Mesodermal cell (in vitro differentiated cells): ENCODE results near the gene RFX3.

Experiments used
- H3K27ac ChIP-seq: 2 replicates; pipeline ENCODE4 v1.7.0; 2013; ENCODE audit warnings: mild to moderate bottlenecking, low read depth, low read length, moderate library complexity; ENCODE audit not compliant: severe bottlenecking
- H3K36me3 ChIP-seq: 2 replicates; pipeline ENCODE4 v1.7.1; 2013; ENCODE audit warnings: mild to moderate bottlenecking, low read length, moderate library complexity; ENCODE audit not compliant: control insufficient read depth, insufficient read depth
- H3K4me1 ChIP-seq: one replicate; pipeline ENCODE4 v1.7.1; 2013; ENCODE audit warnings: mild to moderate bottlenecking, low read length; ENCODE audit not compliant: insufficient read depth, control insufficient read depth, poor library complexity, severe bottlenecking
- H3K4me3 ChIP-seq: 2 replicates; pipeline ENCODE4 v1.7.0; 2013; ENCODE audit warnings: low read length, control low read depth, mild to moderate bottlenecking; ENCODE audit not compliant: insufficient read depth, poor library complexity, severe bottlenecking; ENCODE audit errors: extremely low read depth
- H3K9me3 ChIP-seq: 2 replicates; pipeline ENCODE4 v1.7.1; 2013; ENCODE audit warnings: mild to moderate bottlenecking, low read length, moderate library complexity; ENCODE audit not compliant: control insufficient read depth
- WGBS, 2 experiments: methylation state at CpG; one replicate each; pipeline ENCODE4 v1.1.5; 2013; ENCODE audit warnings: missing lambda C conversion rate in 2 of 2; ENCODE audit not compliant: insufficient coverage in 2 of 2; 5-methylcytosine and 5-hydroxymethylcytosine counted together

RFX3 gene

DNA sequence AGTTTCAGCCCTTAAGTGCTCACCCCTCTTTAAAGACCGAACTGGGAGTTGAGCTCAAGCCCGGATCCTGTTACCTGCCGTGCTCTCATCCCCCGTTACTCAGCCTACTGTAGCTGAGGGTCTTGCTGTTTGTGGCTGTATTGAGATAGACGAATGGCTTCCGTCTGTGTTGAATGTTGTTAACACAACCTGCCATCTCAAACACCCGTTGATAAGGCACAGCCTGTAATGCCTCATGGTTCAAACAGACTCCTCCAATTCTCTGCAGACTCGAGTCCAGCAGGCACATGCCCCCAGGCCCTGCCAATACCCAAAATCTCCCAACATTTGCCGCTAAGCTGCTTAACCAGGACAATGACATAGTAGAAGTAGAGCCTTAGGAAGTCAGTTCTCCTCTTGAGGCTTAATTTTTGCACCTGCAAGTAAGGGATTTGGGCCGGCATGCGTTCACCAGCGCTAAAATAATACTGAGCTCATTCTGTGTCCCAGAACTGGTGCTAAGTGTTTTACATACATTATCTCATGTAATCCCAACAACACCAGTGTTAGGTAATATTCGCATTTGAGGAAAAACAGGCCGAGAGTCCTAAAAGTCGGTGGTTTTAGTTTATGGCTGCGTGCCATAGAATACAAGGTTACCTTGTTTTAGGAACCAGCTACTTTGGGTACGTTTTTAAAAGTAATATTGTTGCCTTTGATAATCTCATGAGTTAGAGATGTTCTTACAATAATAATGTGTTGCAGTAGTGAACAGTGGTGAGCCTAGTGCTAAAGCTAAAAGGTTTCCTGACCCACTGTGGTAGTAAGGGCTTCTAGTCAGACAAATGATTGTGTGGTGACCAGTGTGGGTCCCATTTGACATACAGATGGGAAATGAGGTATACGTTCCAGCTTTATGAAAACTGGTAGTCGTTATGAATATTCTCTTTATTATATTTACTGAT, 1.5 kb upstream of the RFX3 start:
- H3K4me1 ChIP-seq: no peaks in the 10 kb centered on the region
- peak overlapping the region; percentile 81 for H3K4me3 ChIP-seq
- H3K27ac ChIP-seq: peak overlapping the region; percentile 100
- no peaks in the 10 kb centered on the region for H3K9me3 ChIP-seq
- H3K36me3 ChIP-seq: peaks cover 12% of the 10 kb centered on the region
- 26 to 60% methylated on average over 1 to 15 of the region's 19 CpGs for WGBS, 2 experiments

GRCh38 chr9:3526165-3526996, 580 bp upstream of the RFX3 start:
- peak overlapping the region; percentile 100 for H3K27ac ChIP-seq
- no peaks in the 10 kb centered on the region for H3K9me3 ChIP-seq
- H3K4me3 ChIP-seq: peak overlapping the region; percentile 81
- peaks cover 12% of the 10 kb centered on the region for H3K36me3 ChIP-seq
- H3K4me1 ChIP-seq: no peaks in the 10 kb centered on the region
- 0% methylated on average over 51 to 59 of the region's 74 CpGs for WGBS, 2 experiments

GRCh38 chr9:3525096-3525835, 535 bp downstream of the RFX3 start:
- Histone ChIP-seq H3K27ac (peak overlapping the region; percentile 100), H3K4me3 (peak overlapping the region; percentile 81), H3K4me1 (no peaks in the 10 kb centered on the region), H3K36me3 (peaks cover 7% of the 10 kb centered on the region), H3K9me3 (no peaks in the 10 kb centered on the region)
- 0% methylated on average over 14 of the region's 43 CpGs for WGBS, 2 experiments

DNA sequence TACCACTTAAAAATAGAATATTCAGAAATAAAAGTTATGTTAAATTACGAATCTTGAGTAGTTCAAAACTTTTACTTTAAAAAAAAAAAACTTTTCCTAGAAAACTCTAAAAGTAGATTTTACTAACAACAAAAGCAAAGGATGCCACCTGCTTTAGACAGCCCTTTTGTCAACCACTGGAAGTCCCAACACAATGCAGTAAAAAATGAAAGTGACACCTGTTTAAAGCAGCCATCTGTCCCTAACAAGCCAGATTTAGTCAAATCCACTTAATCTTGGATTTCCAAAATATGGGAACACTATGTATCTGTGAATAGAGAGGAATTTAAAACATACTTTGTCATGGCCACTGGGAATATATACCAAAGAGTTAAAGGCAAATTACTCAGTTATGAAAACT, 3.8 kb downstream of the RFX3 start:
- no peaks in the 10 kb centered on the region for H3K9me3 ChIP-seq
- no peaks in the 10 kb centered on the region for H3K36me3 ChIP-seq
- peaks cover 6% of the 10 kb centered on the region for H3K4me1 ChIP-seq
- no peak overlapping the region for H3K27ac ChIP-seq
- no peak overlapping the region for H3K4me3 ChIP-seq
- no CpG with 5 or more reads among the region's 1 CpG for WGBS, 2 experiments

DNA sequence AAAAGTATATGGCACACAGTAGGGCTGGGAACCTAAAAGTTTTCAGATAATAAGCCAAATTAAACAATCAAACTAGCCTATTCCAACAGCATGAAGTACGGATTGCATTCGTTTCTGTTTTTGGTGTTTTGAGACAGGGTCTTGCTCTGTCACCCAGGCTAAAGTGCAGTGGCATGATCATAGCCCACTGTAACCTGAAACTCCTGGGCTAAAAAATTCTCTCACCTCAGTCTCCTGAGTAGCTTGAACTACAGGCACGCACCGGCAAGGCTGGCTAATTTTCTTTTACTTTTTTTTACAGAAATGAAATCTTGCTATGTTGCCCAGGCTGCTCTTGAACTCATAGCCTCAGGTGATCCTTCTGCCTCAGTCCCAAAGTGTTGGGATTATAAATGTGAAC, 5.2 kb downstream of the RFX3 start:
- Histone ChIP-seq H3K4me1 (peaks cover 6% of the 10 kb centered on the region), H3K9me3 (no peaks in the 10 kb centered on the region), H3K4me3 (no peak overlapping the region), H3K27ac (no peak overlapping the region), H3K36me3 (no peaks in the 10 kb centered on the region)
- WGBS, 2 experiments: 60 to 100% methylated on average over 1 to 2 of the region's 4 CpGs

GRCh38 chr9:3517377-3518048, 8.3 kb downstream of the RFX3 start:
- no peak overlapping the region for H3K27ac ChIP-seq
- H3K9me3 ChIP-seq: no peaks in the 10 kb centered on the region
- no peak overlapping the region for H3K4me3 ChIP-seq
- 75 to 86% methylated on average over 1 of the region's 3 CpGs for WGBS, 2 experiments
- H3K4me1 ChIP-seq: peaks cover 11% of the 10 kb centered on the region
- H3K36me3 ChIP-seq: no peaks in the 10 kb centered on the region

- Histone ChIP-seq H3K9me3 (no peaks in the 10 kb centered on the region), H3K4me3 (no peak overlapping the region), H3K36me3 (no peaks in the 10 kb centered on the region), H3K27ac (no peak overlapping the region), H3K4me1 (peaks cover 11% of the 10 kb centered on the region)
- WGBS, 2 experiments: 79 to 94% methylated on average over 3 of the region's 4 CpGs
Observed at GRCh38 chr9:3516667-3517330, 9.0 kb downstream of the RFX3 start.

DNA sequence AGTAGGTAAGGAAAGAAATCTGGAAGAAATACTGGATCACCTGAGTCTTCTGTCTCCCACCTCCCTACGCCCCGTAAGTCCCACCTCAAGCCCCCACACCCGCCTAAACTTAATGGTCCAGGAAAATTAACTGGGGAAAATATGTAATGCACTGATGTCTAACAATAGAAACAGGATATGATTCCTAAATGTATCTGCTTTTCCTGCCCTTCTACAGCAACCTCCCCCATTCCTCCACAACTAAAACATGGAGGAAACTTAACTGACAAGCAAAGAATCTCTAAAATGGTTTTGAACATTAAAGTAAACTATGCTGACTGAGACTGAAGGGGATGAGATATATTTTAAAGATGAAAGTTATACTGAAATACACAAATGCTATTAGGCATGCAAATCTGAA, 10.4 kb downstream of the RFX3 start:
- Histone ChIP-seq H3K4me3 (no peak overlapping the region), H3K4me1 (peaks cover 11% of the 10 kb centered on the region), H3K27ac (no peak overlapping the region), H3K36me3 (no peaks in the 10 kb centered on the region), H3K9me3 (no peaks in the 10 kb centered on the region)
- no CpG with 5 or more reads among the region's 3 CpGs for WGBS, 2 experiments

DNA sequence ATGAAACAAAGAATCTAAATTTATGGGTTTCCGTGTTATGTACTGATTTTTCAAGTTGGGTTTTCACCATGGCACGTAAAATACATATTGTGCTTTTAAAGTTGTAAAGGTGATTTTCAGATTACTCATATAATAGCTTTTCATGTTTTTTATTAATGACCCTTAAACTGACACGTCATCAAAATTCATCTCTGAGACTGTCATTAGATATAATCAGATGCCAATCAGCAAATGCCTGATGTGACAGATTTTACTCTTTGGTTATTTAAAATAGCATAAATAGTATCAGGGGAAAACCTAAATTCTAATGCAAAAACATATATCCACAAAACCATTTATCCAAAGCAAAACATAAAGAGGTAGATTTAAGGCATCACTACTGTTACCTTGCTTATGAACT, 11.0 kb downstream of the RFX3 start:
- H3K4me1 ChIP-seq: peaks cover 15% of the 10 kb centered on the region
- no CpG with 5 or more reads among the region's 3 CpGs for WGBS, 2 experiments
- no peak overlapping the region for H3K4me3 ChIP-seq
- H3K27ac ChIP-seq: no peak overlapping the region
- no peaks in the 10 kb centered on the region for H3K9me3 ChIP-seq
- no peaks in the 10 kb centered on the region for H3K36me3 ChIP-seq
